ENCODE data around the gene PDE5A.
"Not testable (repeated sequence)": the region's sequence is repeated elsewhere in the genome, so short reads cannot be mapped to it uniquely, and the experiment has no call there.

PDE5A gene

GRCh38 chr4:119479835-119480234, 148.8 kb downstream of the PDE5A start:
- Histone ChIP-seq H3K36me3 (ENCODE audit: control insufficient read depth, low read depth, low read length) (peaks cover 9% of the 10 kb centered on the region), H3K27ac (ENCODE audit: low read length) (no peak overlapping the region), H3K9me3 (ENCODE audit: control insufficient read depth, low read depth, low read length) (peaks cover 5% of the 10 kb centered on the region), H3K4me3 (ENCODE audit: low read length) (no peak overlapping the region), H3K9ac (ENCODE audit: low read length) (no peak overlapping the region), H3K27me3 (ENCODE audit: control insufficient read depth, insufficient read depth, low read length) (no peaks in the 10 kb centered on the region), H3K4me1 (ENCODE audit: control insufficient read depth, low read depth, low read length) (no peaks in the 10 kb centered on the region)

GRCh38 chr4:119479180-119479808, 149.3 kb downstream of the PDE5A start:
- H3K9me3 ChIP-seq (ENCODE audit: control insufficient read depth, low read depth, low read length): peaks cover 2% of the 10 kb centered on the region
- H3K27ac ChIP-seq (ENCODE audit: low read length): no peak overlapping the region
- no peak overlapping the region for H3K9ac ChIP-seq (ENCODE audit: low read length)
- peaks cover 9% of the 10 kb centered on the region for H3K36me3 ChIP-seq (ENCODE audit: control insufficient read depth, low read depth, low read length)
- no peak overlapping the region for H3K4me3 ChIP-seq (ENCODE audit: low read length)
- H3K27me3 ChIP-seq (ENCODE audit: control insufficient read depth, insufficient read depth, low read length): no peaks in the 10 kb centered on the region
- no peaks in the 10 kb centered on the region for H3K4me1 ChIP-seq (ENCODE audit: control insufficient read depth, low read depth, low read length)

- Histone ChIP-seq H3K36me3 (ENCODE audit: control insufficient read depth, low read depth, low read length) (peaks cover 9% of the 10 kb centered on the region), H3K27me3 (ENCODE audit: control insufficient read depth, insufficient read depth, low read length) (no peaks in the 10 kb centered on the region), H3K4me1 (ENCODE audit: control insufficient read depth, low read depth, low read length) (no peaks in the 10 kb centered on the region), H3K27ac (ENCODE audit: low read length) (no peak overlapping the region), H3K9me3 (ENCODE audit: control insufficient read depth, low read depth, low read length) (no peaks in the 10 kb centered on the region), H3K4me3 (ENCODE audit: low read length) (no peak overlapping the region), H3K9ac (ENCODE audit: low read length) (no peak overlapping the region)
These were observed 150.0 kb downstream of the PDE5A start for GRCh38 chr4:119478446-119479179.

- Histone ChIP-seq H3K9me3 (ENCODE audit: control insufficient read depth, low read depth, low read length) (no peaks in the 10 kb centered on the region), H3K36me3 (ENCODE audit: control insufficient read depth, low read depth, low read length) (peaks cover 15% of the 10 kb centered on the region), H3K27me3 (ENCODE audit: control insufficient read depth, insufficient read depth, low read length) (no peaks in the 10 kb centered on the region), H3K27ac (ENCODE audit: low read length) (no peak overlapping the region), H3K4me1 (ENCODE audit: control insufficient read depth, low read depth, low read length) (no peaks in the 10 kb centered on the region), H3K9ac (ENCODE audit: low read length) (no peak overlapping the region), H3K4me3 (ENCODE audit: low read length) (no peak overlapping the region)
These were observed 151.1 kb downstream of the PDE5A start for GRCh38 chr4:119477412-119478053.

- Histone ChIP-seq H3K9ac (ENCODE audit: low read length) (no peak overlapping the region), H3K27me3 (ENCODE audit: control insufficient read depth, insufficient read depth, low read length) (no peaks in the 10 kb centered on the region), H3K36me3 (ENCODE audit: control insufficient read depth, low read depth, low read length) (peaks cover 25% of the 10 kb centered on the region), H3K27ac (ENCODE audit: low read length) (no peak overlapping the region), H3K4me3 (ENCODE audit: low read length) (no peak overlapping the region), H3K9me3 (ENCODE audit: control insufficient read depth, low read depth, low read length) (no peaks in the 10 kb centered on the region), H3K4me1 (ENCODE audit: control insufficient read depth, low read depth, low read length) (no peaks in the 10 kb centered on the region)
These were observed 157.3 kb downstream of the PDE5A start for GRCh38 chr4:119471259-119471658.

- not testable (repeated sequence) for H3K27me3 ChIP-seq (ENCODE audit: control insufficient read depth, insufficient read depth, low read length); H3K9me3 ChIP-seq (ENCODE audit: control insufficient read depth, low read depth, low read length); H3K4me1 ChIP-seq (ENCODE audit: control insufficient read depth, low read depth, low read length); H3K9ac ChIP-seq (ENCODE audit: low read length); H3K27ac ChIP-seq (ENCODE audit: low read length); H3K4me3 ChIP-seq (ENCODE audit: low read length)
- H3K36me3 ChIP-seq (ENCODE audit: control insufficient read depth, low read depth, low read length): peaks cover 25% of the 10 kb centered on the region
These were observed 157.9 kb downstream of the PDE5A start for GRCh38 chr4:119470737-119471063.

- H3K4me3 ChIP-seq (ENCODE audit: low read length); H3K27ac ChIP-seq (ENCODE audit: low read length); H3K9me3 ChIP-seq (ENCODE audit: control insufficient read depth, low read depth, low read length); H3K4me1 ChIP-seq (ENCODE audit: control insufficient read depth, low read depth, low read length); H3K9ac ChIP-seq (ENCODE audit: low read length); H3K27me3 ChIP-seq (ENCODE audit: control insufficient read depth, insufficient read depth, low read length): not testable (repeated sequence)
- peaks cover 25% of the 10 kb centered on the region for H3K36me3 ChIP-seq (ENCODE audit: control insufficient read depth, low read depth, low read length)
These were observed 158.4 kb downstream of the PDE5A start for GRCh38 chr4:119470021-119470736.

GRCh38 chr4:119469039-119469438, 159.6 kb downstream of the PDE5A start:
- H3K27me3 ChIP-seq (ENCODE audit: control insufficient read depth, insufficient read depth, low read length); H3K9me3 ChIP-seq (ENCODE audit: control insufficient read depth, low read depth, low read length); H3K9ac ChIP-seq (ENCODE audit: low read length); H3K4me3 ChIP-seq (ENCODE audit: low read length); H3K4me1 ChIP-seq (ENCODE audit: control insufficient read depth, low read depth, low read length); H3K27ac ChIP-seq (ENCODE audit: low read length): not testable (repeated sequence)
- H3K36me3 ChIP-seq (ENCODE audit: control insufficient read depth, low read depth, low read length): peaks cover 25% of the 10 kb centered on the region

GRCh38 chr4:119462733-119463132, 165.9 kb downstream of the PDE5A start:
- not testable (repeated sequence) for H3K4me3 ChIP-seq (ENCODE audit: low read length); H3K4me1 ChIP-seq (ENCODE audit: control insufficient read depth, low read depth, low read length); H3K9me3 ChIP-seq (ENCODE audit: control insufficient read depth, low read depth, low read length); H3K27me3 ChIP-seq (ENCODE audit: control insufficient read depth, insufficient read depth, low read length); H3K27ac ChIP-seq (ENCODE audit: low read length); H3K9ac ChIP-seq (ENCODE audit: low read length); H3K36me3 ChIP-seq (ENCODE audit: control insufficient read depth, low read depth, low read length)

GRCh38 chr4:119455734-119456133, 172.9 kb downstream of the PDE5A start:
- H3K27me3 ChIP-seq (ENCODE audit: control insufficient read depth, insufficient read depth, low read length); H3K36me3 ChIP-seq (ENCODE audit: control insufficient read depth, low read depth, low read length); H3K27ac ChIP-seq (ENCODE audit: low read length); H3K4me1 ChIP-seq (ENCODE audit: control insufficient read depth, low read depth, low read length); H3K9me3 ChIP-seq (ENCODE audit: control insufficient read depth, low read depth, low read length); H3K9ac ChIP-seq (ENCODE audit: low read length): not testable (repeated sequence)
- H3K4me3 ChIP-seq (ENCODE audit: low read length): peak overlapping the region; percentile 22

GRCh38 chr4:119454491-119455270, 173.9 kb downstream of the PDE5A start:
- H3K4me3 ChIP-seq (ENCODE audit: low read length): peak overlapping the region; percentile 71
- not testable (repeated sequence) for H3K9me3 ChIP-seq (ENCODE audit: control insufficient read depth, low read depth, low read length)

More at GRCh38 chr4:119454491-119455270, 173.9 kb downstream of the PDE5A start:
- not testable (repeated sequence) for H3K4me1 ChIP-seq (ENCODE audit: control insufficient read depth, low read depth, low read length); H3K36me3 ChIP-seq (ENCODE audit: control insufficient read depth, low read depth, low read length); H3K27me3 ChIP-seq (ENCODE audit: control insufficient read depth, insufficient read depth, low read length)
- H3K9ac ChIP-seq (ENCODE audit: low read length): peak overlapping the region; percentile 76
- peak overlapping the region; percentile 71 for H3K27ac ChIP-seq (ENCODE audit: low read length)
